GM18868 (cell line): ENCODE measurements around the gene ABHD8.

Experiments
- ATAC-seq: cut with Tn5 transposase; IDR thresholded peaks from one replicate; pipeline ENCODE4 v1.9.1; 2021; ENCODE audit warnings: mild to moderate bottlenecking, moderate library complexity; ENCODE audit not compliant: unreplicated experiment

Gene ABHD8

DNA sequence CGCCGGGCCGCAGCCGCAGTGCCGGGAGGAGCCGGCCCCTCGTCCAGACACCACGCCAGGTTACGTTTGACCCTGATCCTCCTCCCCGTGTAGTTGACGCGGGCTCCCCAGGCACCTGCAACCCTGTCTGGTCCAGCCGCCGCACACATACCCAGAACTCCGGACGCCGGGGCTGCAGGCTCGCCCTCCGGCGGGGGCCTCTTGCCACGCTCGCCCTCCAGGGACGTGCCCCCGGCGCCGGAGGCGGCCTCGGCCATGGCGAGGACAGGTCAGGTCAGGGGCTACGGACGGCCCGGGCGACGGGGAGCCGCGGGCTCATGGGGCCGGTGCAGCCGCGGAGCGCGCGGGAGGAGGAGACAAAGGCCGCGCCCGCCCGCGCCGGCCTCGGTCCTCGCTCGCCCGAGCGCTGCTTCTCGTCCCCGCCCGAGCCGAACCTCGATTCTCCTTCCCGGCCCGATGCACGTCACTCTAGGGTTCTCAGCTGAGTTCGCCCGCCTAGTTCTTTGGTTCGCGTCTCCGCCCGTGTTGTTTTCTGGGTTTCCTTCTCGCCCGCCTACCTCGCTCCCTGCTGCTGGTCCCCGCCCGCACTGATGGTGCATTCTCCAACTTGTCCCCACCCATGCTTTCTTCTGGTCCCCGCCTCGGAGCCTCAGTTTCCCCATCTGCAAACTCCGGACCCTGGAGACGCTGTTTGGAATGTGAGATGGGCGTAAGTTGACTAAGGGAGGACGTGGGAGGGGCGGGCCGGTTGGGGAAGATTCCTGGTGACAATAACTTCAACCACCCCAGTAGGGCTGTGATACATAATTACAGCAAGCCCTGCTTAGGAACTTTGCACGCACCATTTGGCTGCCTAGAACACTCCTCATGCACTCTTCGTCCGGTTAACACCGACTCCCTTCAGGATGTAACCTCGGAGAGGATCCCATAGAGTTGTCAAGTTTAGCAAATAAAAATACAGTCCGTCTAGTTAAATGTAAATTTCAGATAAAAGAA is 31.5 kb upstream of the ABHD8 start, which contains the start of gene ANO8:
Gene ANO8 (minus strand): TSS at position 442 of the 996 bp plus-strand sequence. CDS start 185 bp downstream, at position 257.
- peak; percentile 46 for ATAC-seq

DNA sequence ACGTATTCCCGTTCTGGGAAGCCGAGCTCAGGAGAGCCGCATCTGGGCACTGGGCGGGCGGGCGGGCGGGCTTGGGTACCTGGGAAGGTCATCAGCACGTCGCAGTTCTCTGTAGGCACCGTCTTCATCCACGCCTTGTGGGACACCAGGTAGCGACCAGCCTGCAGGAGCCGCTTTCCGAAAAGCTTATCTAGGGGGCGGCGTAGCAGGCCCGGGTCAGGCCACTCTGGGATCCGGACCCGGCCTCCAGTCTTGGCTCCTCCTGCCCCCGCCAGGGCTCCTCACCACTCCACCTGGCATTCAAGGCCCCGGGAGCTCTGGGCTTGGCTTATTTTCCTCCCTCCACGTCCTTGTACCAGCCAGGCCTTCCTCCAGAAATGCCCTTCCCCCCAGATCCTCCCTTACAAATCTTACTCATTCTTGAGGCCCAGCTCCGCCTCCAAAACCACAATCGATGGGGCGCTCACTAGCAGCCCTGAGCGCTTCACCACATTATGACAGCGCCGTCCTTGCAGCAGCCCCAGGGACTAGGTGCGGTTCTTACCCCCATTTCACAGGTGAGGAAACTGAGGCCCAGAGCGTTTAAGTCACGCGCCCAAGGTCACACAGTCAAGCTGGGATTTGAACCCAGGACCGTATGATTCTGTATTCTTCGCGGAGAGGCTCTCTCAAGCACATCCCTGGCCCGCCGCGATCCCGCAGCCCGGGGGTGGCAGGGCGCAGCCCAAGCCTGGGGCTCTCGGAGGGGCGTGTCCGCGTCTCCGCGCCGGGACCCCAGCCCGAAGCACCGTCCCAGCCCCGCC is 30.6 kb upstream of the ABHD8 start:
- no peak for ATAC-seq

DNA sequence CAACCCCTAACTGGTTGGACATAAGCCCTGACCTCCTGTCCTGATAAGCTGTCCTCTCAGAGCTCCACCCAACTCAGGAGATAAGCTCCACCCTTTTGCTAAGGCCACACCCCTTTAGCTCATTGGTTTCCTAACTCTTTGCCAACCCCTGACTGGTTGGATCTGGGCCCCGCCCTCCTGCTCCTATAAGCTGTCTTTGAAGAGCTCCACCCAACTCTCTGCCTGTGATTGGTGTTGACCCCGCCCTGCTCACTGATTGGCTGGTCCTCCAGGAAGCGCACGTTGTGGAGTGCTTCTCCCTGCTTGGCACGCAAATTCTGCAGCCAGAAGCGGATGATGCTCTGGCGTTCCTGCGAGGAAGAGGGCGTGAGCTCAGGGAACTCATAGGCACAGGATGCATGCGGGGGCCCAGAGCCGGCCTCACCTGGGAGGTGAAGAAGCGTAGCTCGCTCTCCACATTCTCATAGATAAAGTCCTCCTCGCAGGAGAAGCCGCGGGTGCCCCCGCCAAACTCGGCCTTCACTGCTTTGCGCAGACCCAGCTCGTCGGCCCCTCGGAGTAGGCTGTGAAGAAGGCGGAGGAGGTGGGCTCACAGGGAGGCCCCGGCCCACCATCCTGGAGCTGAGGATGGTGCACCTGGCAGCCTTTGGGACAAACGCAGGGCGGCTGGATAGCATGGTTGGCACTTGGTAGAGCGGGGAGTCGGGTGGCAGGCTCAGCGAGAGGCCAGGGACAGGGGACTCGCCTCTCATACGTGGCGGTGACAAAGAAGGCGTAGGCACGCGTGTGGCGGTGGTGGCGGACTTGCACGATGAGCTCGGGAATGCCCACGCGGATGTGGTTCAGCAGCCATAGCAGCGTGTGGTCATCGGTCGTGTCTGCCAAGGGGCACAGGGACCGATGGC is 29.7 kb upstream of the ABHD8 start:
- ATAC-seq = no peak

DNA sequence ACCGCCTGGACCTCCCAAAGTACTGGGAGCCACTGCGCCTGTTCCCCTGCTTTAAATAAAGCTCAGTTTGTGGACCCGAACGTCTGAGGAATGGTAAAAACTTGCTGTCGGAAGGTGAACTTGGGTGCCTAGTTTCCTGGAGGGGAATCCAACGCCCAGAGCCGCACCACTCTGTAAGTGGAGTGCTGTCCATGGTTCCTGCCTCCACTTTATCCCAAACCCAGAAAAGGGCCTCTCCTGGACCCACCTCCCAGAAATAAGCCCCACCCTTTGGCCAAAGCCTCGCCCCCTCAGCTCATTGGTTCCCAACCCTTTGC is 29.1 kb upstream of the ABHD8 start:
- no peak for ATAC-seq

DNA sequence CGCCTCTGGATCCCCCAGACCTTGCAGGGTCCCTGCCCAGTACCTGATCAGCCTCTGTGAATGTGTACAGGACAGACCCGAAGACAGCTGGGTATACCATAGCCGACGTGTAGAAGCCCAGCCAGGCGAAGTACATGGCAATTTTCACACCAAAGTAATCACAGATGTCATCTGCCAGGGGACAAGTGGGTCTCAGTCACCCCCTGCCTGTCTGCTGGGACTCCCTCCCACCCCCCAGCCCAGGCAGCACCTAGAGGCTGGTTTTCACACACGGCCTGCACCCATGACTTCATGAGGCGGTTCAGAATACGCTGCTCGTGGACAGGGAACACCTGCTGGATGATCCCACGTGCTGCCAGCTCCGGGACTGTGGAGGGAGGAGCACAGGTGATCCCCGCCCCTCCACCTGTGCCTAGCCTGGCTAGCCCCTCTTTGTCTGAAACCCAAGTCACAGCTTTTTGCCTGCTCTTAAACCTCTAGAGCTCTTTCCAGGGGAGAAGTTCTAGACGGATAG is 27.9 kb upstream of the ABHD8 start:
- ATAC-seq = no peak

DNA sequence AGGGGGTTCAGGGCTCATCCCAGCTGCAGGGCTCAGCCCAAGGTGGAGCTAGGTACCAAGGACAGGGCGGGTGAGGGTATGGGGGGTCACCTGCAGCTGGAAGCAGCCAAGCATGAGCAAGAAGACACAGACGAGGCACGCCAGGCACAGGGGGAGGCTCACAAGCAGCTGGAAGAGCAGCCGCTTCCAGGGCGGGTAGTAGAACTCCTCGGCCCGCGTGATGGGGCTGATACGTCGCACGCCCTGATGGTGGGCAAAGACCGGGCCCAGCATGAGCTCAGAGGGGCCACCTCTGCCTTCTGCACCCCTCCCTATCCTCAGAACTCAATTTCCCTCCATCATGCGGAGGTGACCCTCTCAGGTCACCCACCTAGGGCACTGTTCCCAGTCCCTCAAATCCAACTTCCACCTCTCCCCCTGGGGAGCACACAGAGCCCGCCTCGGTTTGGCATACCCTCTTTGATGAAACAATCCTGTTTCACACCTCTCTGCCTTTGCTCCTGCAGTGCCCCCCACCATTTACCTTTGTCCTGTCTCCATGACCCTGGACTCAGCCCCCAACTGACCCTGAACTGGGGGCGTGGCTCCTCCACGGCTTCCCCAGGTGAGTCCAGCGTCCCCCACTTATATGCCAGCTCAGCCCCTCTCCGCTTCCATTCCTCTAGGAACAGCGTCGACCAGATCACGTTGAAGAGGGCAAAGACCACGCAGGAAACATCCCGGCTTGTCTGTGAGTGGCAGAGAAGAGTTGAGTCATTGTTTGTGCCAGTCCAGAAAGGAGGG is 27.2 kb upstream of the ABHD8 start:
- no peak for ATAC-seq

DNA sequence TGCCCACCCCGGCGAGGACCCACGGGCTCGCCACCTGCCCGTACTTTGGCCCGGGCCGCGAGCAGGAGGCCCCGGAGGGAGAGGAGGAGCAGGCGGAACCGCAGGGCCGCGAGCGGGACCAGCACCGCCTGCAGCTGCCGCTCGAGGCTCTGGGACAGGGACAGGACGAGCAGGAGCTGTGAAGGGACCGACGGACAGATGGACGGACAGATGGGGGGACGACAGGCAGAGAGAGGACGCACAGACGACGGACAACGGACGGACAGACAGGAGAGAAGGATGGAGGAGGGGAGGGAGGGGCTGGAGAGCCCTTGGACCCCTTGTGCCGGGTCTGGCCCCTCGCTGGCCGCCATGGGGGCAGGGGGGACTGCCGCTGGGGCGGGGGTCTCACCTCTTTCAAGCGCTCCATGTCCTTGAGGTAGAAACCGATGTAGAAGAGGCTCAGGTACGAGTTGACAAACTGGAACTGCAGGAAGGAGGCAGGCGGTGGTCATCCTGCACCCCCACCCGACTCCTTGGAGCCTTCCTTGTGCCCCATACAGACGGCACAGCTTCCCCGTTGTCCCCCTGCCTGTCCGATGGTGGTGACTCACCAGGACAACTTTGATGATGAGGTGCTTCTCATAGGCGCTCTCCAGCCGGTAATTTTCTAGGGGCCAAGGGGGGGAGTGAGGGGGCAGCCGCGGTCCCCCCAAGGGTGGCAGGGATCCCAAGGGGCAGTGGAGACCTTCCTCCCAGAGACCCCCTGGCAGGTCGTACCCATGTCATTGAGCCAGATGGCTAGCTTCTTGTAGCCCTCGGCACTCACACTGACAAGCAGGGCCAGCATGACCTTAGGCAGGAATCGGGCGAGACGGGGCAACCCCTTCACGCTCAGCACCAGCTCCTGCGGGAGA is 26.4 kb upstream of the ABHD8 start:
- ATAC-seq = no peak

DNA sequence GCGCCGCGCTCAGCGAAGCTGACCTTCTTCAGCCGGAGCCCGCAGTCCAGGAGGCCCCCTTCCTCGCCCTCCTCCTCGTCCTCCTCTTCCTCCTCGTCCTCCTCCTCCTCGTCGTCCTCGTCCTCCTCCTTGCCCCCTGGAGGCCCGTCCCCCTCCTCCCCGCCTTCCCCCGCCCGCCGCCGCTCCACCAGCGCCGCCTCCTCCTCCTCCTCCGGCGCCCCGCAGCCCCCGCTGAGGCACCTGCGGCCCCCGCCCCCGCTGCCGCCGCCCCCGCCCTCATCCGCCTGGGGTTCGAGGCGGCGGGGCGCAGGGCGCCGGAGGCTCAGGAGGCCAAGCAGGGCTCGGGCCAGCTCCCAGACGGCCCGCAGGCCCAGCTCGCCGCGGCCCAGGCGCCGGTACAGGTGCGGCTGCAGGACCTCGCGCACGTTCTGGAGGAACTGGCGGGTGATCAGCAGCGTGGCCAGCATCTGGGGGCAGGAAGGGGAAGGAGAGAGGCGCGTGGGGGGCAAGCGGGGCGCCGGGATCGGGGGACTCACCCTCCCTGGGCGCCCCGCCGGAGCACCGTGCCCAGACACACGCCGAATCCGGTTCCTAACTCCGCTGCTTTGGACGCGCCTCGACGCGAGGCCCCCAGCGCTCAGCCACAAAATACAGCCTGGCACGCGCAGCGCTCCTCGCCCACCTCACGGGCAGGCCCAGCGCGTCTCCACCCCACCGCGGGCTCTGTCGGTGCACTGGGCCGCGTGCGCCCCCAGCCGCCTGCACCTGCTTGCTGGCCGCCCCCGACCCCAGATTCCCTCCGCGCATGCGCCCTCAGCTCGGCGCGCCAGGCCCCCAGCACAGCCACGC is 25.5 kb upstream of the ABHD8 start:
- no peak for ATAC-seq

DNA sequence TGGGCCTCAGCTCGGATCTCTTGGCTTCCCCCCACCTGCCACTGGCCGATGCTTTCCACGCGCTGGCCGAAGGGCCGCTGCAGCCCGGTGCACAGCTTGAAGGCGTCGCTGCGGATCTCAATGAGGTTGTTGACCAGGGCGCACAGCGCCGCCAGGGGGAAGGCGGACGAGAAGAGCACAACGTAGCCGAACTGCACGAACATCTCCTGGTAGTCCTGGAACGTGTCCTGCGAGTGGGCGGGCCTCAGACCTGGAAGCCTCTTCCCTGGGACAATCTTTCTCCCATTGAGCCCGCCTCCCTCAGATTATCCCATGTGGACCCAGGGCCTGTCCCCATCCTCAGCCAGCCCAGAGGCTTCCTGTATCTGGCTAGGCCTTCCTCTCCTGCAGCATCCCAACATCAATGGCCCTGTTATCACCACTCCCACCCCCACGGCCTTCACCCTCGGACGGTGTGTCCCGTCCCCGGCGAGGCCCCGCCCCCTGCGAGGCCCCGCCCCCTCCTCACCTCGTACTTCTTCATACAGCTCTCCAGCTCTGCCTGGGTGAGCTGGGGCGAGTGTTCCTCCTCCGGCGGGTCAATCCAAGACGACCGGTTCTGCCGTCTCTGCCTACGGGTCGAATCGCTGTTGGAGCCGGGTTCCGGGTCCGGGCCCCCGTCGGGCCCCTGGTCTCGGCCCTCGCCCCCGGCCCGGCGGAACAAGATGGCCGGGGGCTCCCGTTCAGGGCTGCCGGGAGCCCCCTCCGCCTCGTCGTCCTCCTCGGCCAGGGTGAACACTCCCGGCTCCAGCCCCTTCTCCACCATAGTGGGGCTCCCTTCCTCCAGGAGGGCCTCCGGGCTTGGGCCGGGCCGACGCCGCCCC is 24.7 kb upstream of the ABHD8 start:
- no peak for ATAC-seq

DNA sequence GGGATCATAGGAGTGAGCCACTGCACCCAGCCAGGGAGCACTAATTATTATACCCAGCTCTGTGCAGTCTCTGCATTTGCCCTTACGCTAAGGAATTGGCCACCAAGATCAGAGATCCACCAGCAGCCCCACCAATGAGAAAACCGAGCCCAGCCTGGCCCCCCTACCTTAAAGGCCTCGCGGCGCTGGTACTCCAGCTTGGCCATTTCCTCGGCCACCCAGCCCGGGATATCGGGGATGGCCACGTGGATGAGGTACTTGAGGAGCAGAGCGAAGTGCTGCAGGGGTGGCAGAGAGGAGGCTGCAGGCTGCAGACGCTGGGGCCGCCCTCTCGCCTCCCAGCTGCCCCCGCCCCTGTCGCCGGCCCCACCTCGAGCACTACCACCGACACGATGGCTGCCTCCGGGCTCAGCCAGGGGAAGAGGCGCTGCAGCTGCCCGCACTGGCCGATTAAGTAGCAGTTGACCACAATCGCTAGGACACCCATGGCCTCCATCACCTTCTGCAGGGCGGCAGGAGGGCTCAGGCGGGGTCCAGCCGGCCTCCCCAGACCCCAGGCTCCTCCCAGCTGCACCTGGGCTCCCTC is 23.9 kb upstream of the ABHD8 start:
- ATAC-seq = no peak

DNA sequence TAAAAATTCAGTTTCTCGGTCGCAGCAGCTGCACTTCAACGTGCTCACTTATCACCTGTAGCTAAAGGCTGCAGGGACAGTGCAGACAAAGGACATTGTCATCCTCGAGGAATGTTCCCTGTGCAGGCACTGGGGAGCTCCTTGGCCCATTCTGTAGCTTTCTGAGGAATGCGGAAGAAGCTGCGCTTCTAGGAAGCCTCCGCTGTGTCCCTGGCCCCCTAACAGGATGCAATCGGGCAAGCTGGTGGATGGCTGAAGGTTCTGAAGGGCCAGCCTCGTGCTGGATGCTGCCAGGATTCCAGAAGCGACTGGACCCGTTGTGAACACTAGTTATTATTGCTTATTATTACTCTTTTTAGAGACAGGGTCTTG is 23.4 kb upstream of the ABHD8 start:
- no peak for ATAC-seq

DNA sequence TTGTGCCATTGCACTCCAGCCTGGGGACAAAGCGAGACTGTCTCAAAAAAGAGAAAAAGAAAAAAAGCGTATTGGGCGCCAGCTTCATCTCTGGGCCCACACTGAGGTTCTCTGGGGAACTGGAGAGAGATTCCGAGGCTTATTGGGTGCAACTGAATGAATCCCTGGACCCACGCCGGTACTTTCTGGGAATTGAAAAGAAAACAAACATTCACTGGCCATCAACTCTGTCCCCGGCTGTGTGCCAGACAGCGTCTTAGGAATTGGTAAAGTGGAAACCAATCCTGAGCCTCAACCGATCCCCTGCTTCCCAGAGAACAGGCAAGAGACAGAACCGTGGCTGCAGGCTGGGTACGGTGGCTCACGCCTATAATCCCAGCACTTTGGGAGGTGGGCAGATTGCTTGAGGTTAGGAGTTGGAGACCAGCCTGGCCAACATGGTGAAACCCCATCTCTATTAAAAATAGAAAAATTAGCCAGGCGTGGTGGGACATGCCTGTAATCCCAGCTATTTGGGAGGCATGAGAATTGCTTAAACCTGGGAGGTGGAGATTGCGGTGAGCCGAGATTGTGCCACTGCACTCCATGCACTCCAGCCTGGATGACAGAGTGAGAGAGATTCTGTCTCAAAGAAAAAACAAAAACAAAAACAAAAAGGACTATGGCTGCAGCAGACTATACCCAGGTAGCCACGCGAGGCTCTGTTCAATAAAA is 22.8 kb upstream of the ABHD8 start:
- no peak for ATAC-seq

DNA sequence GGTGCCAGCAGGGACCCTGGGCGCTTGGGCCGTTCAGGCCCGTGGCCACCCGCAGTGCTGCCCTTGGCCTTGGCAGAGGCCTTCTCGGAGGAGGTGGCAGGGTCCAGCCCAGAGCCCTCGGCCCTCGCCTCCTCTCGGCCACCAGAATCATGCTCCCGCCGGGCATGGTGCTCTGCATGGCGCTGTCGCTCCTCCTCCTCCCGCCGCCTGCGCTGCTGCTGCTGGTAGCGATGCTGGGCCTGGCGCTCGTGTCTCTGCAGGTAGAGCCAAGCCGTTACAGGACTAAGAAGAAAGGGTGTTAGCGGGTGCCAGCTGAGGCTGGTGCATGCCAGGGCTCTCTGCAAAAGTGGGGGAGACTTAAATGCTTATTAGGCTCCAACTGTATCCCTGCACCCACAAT is 21.9 kb upstream of the ABHD8 start:
- ATAC-seq = no peak

DNA sequence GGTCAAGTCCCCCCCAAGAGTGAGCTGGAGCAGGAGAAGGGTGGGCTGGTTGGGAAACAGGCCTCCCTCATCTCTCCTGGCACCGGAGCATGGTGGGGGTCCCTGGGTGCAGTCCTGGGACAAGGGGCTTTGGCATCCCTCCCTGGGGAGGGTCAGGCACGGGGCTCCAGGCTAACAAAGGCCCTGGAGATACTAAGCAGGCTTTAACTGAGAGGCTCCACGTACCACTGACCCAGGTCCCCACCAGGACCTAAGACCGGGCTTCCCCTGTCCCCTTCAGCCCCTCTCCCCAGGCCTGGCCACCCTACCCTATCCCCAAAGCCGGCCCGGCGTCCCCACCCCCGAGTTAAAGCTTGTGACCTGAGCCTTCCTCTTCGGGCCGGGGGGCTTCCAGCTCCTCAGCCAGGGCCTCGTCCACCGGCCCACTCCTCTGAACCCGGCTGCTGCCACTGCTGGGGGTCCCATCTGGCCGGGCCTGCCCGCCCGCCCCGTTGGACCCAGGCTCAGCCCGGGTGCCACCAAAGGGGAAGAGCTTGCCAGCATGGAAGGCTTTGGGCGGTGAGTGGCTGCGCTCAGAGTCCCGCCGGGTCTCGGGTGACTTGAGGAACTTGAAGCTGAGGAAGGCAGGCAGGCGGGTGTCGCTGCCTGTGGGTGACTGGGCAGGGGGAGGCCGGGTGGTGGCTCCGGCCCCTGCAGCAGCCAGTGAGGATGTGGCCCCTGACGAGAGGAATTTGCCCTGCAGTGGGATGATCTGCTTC is 21.3 kb upstream of the ABHD8 start:
- ATAC-seq = no peak

DNA sequence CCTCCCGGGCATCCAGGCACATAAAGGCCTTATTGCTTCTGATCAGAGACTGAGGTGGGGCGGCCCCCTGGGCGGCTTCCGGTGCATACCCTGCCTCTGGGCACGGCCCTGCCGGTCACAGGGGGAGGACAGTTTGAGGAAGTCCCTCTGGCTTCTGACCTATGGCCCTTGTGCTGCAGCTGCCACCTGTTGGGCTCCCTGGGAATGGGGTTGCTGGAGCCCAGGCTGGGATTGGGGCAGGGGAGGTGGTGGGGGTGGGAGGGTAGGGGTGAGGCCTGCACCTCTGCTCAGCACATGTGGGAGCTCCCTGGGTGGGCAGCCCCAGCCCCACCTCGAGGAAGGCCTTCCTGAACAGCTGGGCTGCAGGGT is 20.7 kb upstream of the ABHD8 start:
- ATAC-seq = no peak
